ENCODE data around the gene EIF3B.
"Not testable (repeated sequence)": the region's sequence is repeated elsewhere in the genome, so short reads cannot be mapped to it uniquely, and the experiment has no call there.

Gene EIF3B

DNA sequence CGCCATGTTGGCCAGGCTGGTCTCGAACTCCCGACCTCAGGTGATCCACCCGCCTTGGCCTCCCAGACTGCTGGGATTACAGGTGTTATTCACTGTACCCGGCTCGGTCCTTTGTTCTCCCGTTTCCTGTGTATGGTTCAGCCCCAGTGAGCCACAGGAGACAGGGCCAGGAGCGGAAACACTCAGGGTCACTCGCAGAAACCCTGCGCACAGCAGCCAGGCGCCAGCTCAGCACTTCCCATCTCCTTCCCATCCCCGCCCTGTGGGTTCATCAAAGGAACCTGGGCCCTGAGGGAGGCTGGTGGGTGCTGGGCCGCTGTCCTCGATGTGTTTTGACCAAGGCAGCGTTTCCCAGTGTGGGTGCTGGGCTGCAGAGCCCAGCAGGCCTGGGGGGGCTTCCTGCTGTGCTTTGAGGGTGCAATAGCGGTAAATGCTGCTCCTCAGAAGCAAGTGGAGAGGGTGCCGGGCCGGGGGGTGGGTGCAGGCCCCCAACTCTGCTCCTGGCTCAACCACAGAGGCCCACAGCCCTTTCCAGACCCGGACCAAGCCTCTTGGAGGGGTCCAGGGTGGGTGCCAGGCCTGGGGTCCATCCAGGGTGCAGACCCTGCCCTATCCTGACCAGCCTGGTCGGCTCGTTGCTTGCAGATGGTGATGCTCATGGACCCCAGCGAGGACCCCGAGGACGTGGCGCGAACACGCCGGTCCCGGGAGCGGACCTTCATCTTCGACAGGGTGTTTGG, 33.4 kb downstream of the EIF3B start:
- H3K27ac ChIP-seq (ENCODE audit: poor library complexity, severe bottlenecking), result no peak overlapping the region
- H3K9me3 ChIP-seq (ENCODE audit: severe bottlenecking), result no peaks in the 10 kb centered on the region
- no peaks in the 10 kb centered on the region for H3K27me3 ChIP-seq (ENCODE audit: insufficient read depth, poor library complexity, severe bottlenecking)
- H3K4me3 ChIP-seq (ENCODE audit: severe bottlenecking), result no peak overlapping the region
- ATAC-seq (ENCODE audit: low read depth) (no peak; the same call in 2 of the 3 replicates), DNase-seq (ENCODE audit: low spot score) (no peak)
- H3K4me1 ChIP-seq (ENCODE audit: insufficient read depth, poor library complexity, severe bottlenecking), result no peaks in the 10 kb centered on the region
- no peak for TF ChIP-seq CTCF (IDR thresholded peaks at IDR 0.05; ENCODE audit: poor library complexity, severe bottlenecking)
- no peaks in the 10 kb centered on the region for H3K36me3 ChIP-seq (ENCODE audit: low read depth)

- ATAC-seq (ENCODE audit: low read depth), result no peak; the same call in 2 of the 3 replicates
- Histone ChIP-seq H3K4me1 (ENCODE audit: insufficient read depth, poor library complexity, severe bottlenecking) (no peaks in the 10 kb centered on the region), H3K27me3 (ENCODE audit: insufficient read depth, poor library complexity, severe bottlenecking) (no peaks in the 10 kb centered on the region), H3K4me3 (ENCODE audit: severe bottlenecking) (no peak overlapping the region), H3K9me3 (ENCODE audit: severe bottlenecking) (no peaks in the 10 kb centered on the region), H3K27ac (ENCODE audit: poor library complexity, severe bottlenecking) (no peak overlapping the region), H3K36me3 (ENCODE audit: low read depth) (no peaks in the 10 kb centered on the region)
- DNase-seq (ENCODE audit: low spot score), result no peak
- TF ChIP-seq CTCF (IDR thresholded peaks at IDR 0.05; ENCODE audit: poor library complexity, severe bottlenecking), result no peak
These were observed 34.0 kb downstream of the EIF3B start for GRCh38 chr7:2388637-2388954.

DNA sequence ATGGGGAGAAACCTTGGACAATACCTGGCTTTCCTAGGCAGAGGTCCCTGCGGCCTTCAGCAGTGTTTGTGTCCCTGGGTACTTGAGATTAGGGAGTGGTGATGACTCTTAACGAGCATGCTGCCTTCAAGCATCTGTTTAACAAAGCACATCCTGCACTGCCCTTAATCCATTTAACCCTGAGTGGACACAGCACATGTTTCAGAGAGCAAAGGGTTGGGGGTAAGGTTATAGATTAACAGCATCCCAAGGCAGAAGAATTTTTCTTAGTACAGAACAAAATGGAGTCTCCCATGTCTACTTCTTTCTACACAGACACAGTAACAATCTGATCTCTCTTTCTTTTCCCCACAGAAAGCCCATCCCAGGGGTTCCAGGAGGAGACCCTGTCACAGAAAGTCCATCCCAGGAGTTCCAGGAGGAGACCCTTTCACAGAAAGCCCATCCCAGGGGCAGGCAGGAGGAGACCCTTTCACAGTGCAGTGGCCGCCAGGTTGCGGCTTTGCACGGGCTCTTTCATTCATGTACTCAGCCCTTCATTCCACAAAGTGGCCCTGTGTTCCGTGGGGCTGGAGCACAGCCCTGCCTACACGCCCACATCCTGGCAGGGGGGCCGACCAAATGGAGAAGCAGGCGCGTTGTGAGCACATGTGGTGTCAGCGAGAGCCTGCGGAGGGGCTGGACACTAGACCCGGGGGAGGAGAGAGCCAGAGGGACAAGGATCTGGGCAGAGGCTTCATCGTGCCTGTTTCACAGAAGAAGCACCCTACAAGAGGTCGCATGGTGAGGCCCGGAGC, 35.6 kb downstream of the EIF3B start:
- not testable (repeated sequence) for H3K27ac ChIP-seq (ENCODE audit: poor library complexity, severe bottlenecking); DNase-seq (ENCODE audit: low spot score); H3K4me1 ChIP-seq (ENCODE audit: insufficient read depth, poor library complexity, severe bottlenecking); H3K9me3 ChIP-seq (ENCODE audit: severe bottlenecking); ATAC-seq (ENCODE audit: low read depth); H3K4me3 ChIP-seq (ENCODE audit: severe bottlenecking); H3K27me3 ChIP-seq (ENCODE audit: insufficient read depth, poor library complexity, severe bottlenecking); H3K36me3 ChIP-seq (ENCODE audit: low read depth)

GRCh38 chr7:2393706-2394105, 39.1 kb downstream of the EIF3B start:
- no peak for DNase-seq (ENCODE audit: low spot score)
- H3K4me1 ChIP-seq (ENCODE audit: insufficient read depth, poor library complexity, severe bottlenecking), result no peaks in the 10 kb centered on the region
- no peaks in the 10 kb centered on the region for H3K36me3 ChIP-seq (ENCODE audit: low read depth)
- no peak overlapping the region for H3K4me3 ChIP-seq (ENCODE audit: severe bottlenecking)
- H3K9me3 ChIP-seq (ENCODE audit: severe bottlenecking), result no peaks in the 10 kb centered on the region
- no peak overlapping the region for H3K27ac ChIP-seq (ENCODE audit: poor library complexity, severe bottlenecking)
- no peak for TF ChIP-seq CTCF (IDR thresholded peaks at IDR 0.05; ENCODE audit: poor library complexity, severe bottlenecking)
- H3K27me3 ChIP-seq (ENCODE audit: insufficient read depth, poor library complexity, severe bottlenecking), result no peaks in the 10 kb centered on the region
- ATAC-seq (ENCODE audit: low read depth), result no peak

GRCh38 chr7:2394566-2395082, 40.0 kb downstream of the EIF3B start:
- H3K36me3 ChIP-seq (ENCODE audit: low read depth), result no peaks in the 10 kb centered on the region
- H3K9me3 ChIP-seq (ENCODE audit: severe bottlenecking), result no peaks in the 10 kb centered on the region
- H3K4me1 ChIP-seq (ENCODE audit: insufficient read depth, poor library complexity, severe bottlenecking), result peaks cover 2% of the 10 kb centered on the region
- DNase-seq (ENCODE audit: low spot score), result no peak
- no peak for ATAC-seq (ENCODE audit: low read depth)
- no peak overlapping the region for H3K27ac ChIP-seq (ENCODE audit: poor library complexity, severe bottlenecking)
- TF ChIP-seq CTCF (IDR thresholded peaks at IDR 0.05; ENCODE audit: poor library complexity, severe bottlenecking), result no peak
- no peaks in the 10 kb centered on the region for H3K27me3 ChIP-seq (ENCODE audit: insufficient read depth, poor library complexity, severe bottlenecking)
- H3K4me3 ChIP-seq (ENCODE audit: severe bottlenecking), result no peak overlapping the region

All from RWPE2 (cell line).